ENCODE measurements around the gene SRC.

The SRC gene

DNA sequence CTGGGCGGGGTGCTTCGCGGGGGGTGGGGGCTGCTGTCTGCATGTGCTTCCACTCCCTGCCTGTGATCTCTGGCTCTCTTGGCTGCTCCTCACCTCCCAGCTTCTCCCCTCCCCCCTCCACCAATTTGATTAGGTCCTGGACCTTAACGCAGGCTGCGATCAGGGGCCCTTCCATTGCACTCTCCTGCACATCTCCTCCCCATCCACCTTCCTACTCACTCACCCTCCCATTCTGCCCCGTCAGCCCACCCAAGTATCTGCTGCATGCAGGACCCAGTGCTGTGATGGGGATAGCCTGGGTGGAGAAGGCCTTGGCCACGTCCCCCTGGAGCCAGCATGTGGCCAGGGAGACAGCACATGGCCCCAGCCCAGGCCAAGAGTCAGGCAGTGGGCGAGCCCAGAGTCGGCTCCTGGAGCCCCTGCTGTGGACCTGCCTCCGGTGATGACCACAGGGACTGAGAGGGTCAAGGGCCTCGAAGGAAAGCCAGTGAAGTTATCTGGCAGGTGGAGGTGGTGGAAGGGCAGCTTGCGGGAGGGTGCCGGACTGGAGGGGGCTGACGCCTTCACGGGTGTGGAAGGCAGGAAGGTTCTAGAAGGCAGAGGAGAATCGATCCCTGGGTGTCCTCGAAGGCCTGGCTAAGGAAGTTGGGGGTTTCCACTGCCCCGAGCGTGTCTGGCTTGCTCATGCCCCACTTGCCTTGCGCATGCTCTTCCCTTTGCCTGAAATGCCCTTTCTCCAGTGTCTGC lies 40.7 kb downstream of the SRC start:
- no peak for DNase-seq
- no peak overlapping the region for H3K27ac ChIP-seq
- H3K36me3 ChIP-seq = peaks cover 67% of the 10 kb centered on the region
- H3K4me3 ChIP-seq (ENCODE audit: low read depth, low read length) = no peak overlapping the region
- no peaks in the 10 kb centered on the region for H3K9me3 ChIP-seq (ENCODE audit: severe bottlenecking)
- TF ChIP-seq CTCF (IDR thresholded peaks at IDR 0.05; ENCODE audit: low read depth, low read length) = no peak
- no peaks in the 10 kb centered on the region for H3K27me3 ChIP-seq (ENCODE audit: insufficient read depth, low read depth, severe bottlenecking)

DNA sequence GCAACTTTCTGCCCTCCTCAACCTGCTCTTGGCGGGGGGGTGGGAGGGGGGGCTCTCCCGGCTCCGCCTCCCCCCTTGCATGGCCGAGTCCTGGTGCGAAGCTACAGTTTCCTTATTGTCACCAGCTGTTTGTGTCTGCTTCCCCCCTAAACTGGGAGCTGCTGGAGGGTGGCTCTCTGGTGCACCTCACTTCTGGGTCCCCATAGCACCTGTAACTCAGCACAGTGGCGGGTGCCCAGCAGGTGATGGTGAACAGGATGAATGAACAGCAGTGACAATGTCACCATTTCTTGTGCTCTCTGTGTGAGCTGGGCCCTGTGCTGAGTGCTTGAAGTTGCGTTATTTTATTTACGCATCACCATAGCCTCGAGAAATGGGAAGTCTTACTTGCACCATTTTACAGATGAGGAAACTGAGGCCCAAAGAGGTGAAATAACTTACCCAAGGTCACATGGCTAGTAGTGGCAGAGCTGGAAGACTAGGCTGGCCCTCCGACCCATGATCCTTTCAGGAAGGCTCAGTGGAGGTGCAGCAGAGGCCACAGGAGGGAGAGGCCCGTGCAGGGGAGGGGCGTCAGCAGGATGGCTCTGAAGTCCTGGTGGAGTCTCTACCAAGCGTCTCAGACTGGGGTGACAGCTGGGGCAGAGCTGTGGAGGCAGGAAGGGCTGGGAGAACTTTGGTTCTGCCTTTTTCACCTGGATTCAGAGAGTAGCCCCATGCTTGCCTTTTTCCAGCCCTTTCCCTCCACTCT lies 41.8 kb downstream of the SRC start:
- TF ChIP-seq CTCF (IDR thresholded peaks at IDR 0.05; ENCODE audit: low read depth, low read length) = no peak
- H3K9me3 ChIP-seq (ENCODE audit: severe bottlenecking) = no peaks in the 10 kb centered on the region
- no peaks in the 10 kb centered on the region for H3K27me3 ChIP-seq (ENCODE audit: insufficient read depth, low read depth, severe bottlenecking)
- H3K27ac ChIP-seq = no peak overlapping the region
- no peak for DNase-seq
- H3K4me3 ChIP-seq (ENCODE audit: low read depth, low read length) = no peak overlapping the region
- H3K36me3 ChIP-seq = peaks cover 58% of the 10 kb centered on the region

- Histone ChIP-seq H3K27me3 (ENCODE audit: insufficient read depth, low read depth, severe bottlenecking) (no peaks in the 10 kb centered on the region), H3K27ac (no peak overlapping the region), H3K4me3 (ENCODE audit: low read depth, low read length) (no peak overlapping the region), H3K36me3 (peaks cover 54% of the 10 kb centered on the region), H3K9me3 (ENCODE audit: severe bottlenecking) (no peaks in the 10 kb centered on the region)
- no peak for DNase-seq
- TF ChIP-seq CTCF (IDR thresholded peaks at IDR 0.05; ENCODE audit: low read depth, low read length) = no peak
Measured at GRCh38 chr20:37388831-37389230, 42.9 kb downstream of the SRC start.

DNA sequence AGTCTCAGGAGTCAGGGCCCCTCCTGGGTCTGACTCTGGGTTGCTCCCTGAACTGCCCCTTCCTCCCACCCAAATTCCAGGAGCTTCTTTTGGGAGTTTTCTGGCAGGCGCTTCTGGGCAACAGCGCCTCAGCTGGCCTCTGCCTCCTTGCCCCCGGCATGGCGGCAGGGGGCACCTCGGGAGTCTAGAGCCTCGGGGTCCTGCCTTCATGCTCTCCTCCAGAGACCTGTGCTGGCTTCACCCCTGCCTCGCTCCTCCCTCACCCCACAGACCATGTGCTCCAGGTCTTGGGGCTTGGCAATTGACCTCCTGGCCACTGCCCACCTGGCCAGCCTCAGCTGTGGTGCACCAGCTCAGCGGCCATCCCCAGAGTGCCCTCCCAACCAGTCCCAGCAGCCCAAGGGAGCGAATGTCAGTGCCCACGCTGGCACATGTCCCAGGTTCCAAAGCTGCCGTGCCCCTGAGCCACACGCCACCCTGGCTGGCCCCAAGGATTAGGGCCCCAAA lies 43.4 kb downstream of the SRC start:
- no peak for DNase-seq
- H3K27ac ChIP-seq = no peak overlapping the region
- H3K36me3 ChIP-seq = peaks cover 57% of the 10 kb centered on the region
- H3K4me3 ChIP-seq (ENCODE audit: low read depth, low read length) = no peak overlapping the region
- H3K9me3 ChIP-seq (ENCODE audit: severe bottlenecking) = no peaks in the 10 kb centered on the region
- no peak for TF ChIP-seq CTCF (IDR thresholded peaks at IDR 0.05; ENCODE audit: low read depth, low read length)
- no peaks in the 10 kb centered on the region for H3K27me3 ChIP-seq (ENCODE audit: insufficient read depth, low read depth, severe bottlenecking)

GRCh38 chr20:37389844-37390275 lies 43.9 kb downstream of the SRC start:
- DNase-seq = no peak
- TF ChIP-seq CTCF (IDR thresholded peaks at IDR 0.05; ENCODE audit: low read depth, low read length) = no peak
- H3K27ac ChIP-seq = no peak overlapping the region
- no peak overlapping the region for H3K4me3 ChIP-seq (ENCODE audit: low read depth, low read length)
- H3K9me3 ChIP-seq (ENCODE audit: severe bottlenecking) = no peaks in the 10 kb centered on the region
- H3K36me3 ChIP-seq = peaks cover 55% of the 10 kb centered on the region
- no peaks in the 10 kb centered on the region for H3K27me3 ChIP-seq (ENCODE audit: insufficient read depth, low read depth, severe bottlenecking)

All from WERI-Rb-1 (cell line).